Measurements from ENCODE around the gene SV2C. TPM values are rescaled to one million over a fixed set of nuclear protein-coding genes. Genes with fewer than 3 reads are reported as not detected.

Gene SV2C
- total RNA-seq, 1 donor from 2014 or later, result 0.15 TPM

DNA sequence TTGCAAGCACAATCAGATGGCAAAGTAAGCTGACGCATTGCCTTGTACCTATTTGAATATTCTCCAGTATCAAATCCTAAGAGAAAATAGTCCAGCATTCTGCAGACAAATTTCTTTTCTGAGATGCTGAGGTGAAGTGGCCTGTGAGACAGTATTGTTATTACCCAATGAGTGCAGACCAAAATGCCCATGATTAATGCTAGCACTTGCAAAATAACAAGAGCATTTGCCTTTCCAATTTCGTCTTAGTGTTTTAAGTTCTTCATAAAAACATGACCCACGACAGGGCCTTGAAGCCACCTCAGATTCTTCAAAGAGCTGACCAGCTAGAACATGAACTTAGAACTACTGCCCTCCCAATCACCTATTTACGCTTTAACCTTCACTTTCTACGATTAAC, 317.3 kb downstream of the SV2C start:
- Histone ChIP-seq H3K4me3 (no peak overlapping the region), H3K9me3 (ENCODE audit: low read depth) (no peaks in the 10 kb centered on the region), H2AFZ (replicated peaks) (no peak overlapping the region), H3K4me1 (peaks cover 10% of the 10 kb centered on the region), H3K36me3 (no peaks in the 10 kb centered on the region), H4K20me1 (ENCODE audit: low read depth) (peaks cover 8% of the 10 kb centered on the region), H3K27me3 (peaks cover 24% of the 10 kb centered on the region), H3K79me2 (ENCODE audit: low read depth) (no peaks in the 10 kb centered on the region), H3K4me2 (no peak overlapping the region), H3F3A (ENCODE audit: low read depth) (peaks cover 11% of the 10 kb centered on the region), H3K9ac (no peak overlapping the region), H3K27ac (no peak overlapping the region)
- no peak for DNase-seq (ENCODE audit: low spot score)
- no peaks in the 10 kb centered on the region for H3K36me3 Mint-ChIP-seq
- H3K27me3 Mint-ChIP-seq (ENCODE audit: insufficient read depth, low read depth), result peaks cover 8% of the 10 kb centered on the region
- TF ChIP-seq EZH2 (IDR thresholded peaks at IDR 0.05), result no peak
- TF ChIP-seq, protein P1, sequence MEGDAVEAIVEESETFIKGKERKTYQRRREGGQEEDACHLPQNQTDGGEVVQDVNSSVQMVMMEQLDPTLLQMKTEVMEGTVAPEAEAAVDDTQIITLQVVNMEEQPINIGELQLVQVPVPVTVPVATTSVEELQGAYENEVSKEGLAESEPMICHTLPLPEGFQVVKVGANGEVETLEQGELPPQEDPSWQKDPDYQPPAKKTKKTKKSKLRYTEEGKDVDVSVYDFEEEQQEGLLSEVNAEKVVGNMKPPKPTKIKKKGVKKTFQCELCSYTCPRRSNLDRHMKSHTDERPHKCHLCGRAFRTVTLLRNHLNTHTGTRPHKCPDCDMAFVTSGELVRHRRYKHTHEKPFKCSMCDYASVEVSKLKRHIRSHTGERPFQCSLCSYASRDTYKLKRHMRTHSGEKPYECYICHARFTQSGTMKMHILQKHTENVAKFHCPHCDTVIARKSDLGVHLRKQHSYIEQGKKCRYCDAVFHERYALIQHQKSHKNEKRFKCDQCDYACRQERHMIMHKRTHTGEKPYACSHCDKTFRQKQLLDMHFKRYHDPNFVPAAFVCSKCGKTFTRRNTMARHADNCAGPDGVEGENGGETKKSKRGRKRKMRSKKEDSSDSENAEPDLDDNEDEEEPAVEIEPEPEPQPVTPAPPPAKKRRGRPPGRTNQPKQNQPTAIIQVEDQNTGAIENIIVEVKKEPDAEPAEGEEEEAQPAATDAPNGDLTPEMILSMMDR (IDR thresholded peaks at IDR 0.05), result no peak
- TF ChIP-seq EZH2phosphoT487 (IDR thresholded peaks at IDR 0.05), result no peak
- H3K4me1 Mint-ChIP-seq, result peaks cover 22% of the 10 kb centered on the region
- no peaks in the 10 kb centered on the region for H3K9me3 Mint-ChIP-seq
- no peak overlapping the region for H3K27ac Mint-ChIP-seq
- no peak overlapping the region for H3K4me3 Mint-ChIP-seq

DNA sequence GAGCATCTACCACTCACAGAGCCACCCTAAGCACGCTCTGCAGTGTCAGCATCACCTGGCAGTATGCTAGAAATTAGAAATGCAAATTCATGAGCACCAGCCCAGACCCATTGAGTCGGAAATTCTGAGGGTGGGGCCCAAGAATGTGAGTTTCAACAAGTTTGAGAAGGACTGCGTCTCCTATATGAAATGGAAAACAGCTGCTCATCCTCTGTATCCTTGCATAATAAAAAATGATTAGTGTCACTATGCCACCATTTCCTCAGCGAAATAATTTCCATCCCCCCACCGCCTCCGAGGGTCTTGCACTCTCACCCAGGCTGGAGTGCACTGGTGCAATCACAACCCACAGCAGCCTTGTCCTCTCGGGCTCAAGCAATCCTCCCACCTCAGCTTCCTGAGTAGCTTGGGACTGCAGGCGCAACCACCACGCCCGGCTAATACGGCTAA, 318.6 kb downstream of the SV2C start:
- H3K36me3 ChIP-seq, result no peaks in the 10 kb centered on the region
- peaks cover 11% of the 10 kb centered on the region for H3F3A ChIP-seq (ENCODE audit: low read depth)
- H3K27ac Mint-ChIP-seq, result peak overlapping the region; percentile 48
- H3K9ac ChIP-seq, result no peak overlapping the region
- peaks cover 8% of the 10 kb centered on the region for H3K27me3 Mint-ChIP-seq (ENCODE audit: insufficient read depth, low read depth)
- peaks cover 3% of the 10 kb centered on the region for H3K79me2 ChIP-seq (ENCODE audit: low read depth)
- peaks cover 28% of the 10 kb centered on the region for H3K4me1 Mint-ChIP-seq
- no peak overlapping the region for H3K27ac ChIP-seq
- H4K20me1 ChIP-seq (ENCODE audit: low read depth), result peaks cover 8% of the 10 kb centered on the region
- H3K27me3 ChIP-seq, result peaks cover 24% of the 10 kb centered on the region
- H3K4me3 Mint-ChIP-seq, result peak overlapping the region; percentile 94
- H3K9me3 ChIP-seq (ENCODE audit: low read depth), result no peaks in the 10 kb centered on the region
- H3K9me3 Mint-ChIP-seq, result no peaks in the 10 kb centered on the region
- H3K4me1 ChIP-seq, result peaks cover 10% of the 10 kb centered on the region
- H3K36me3 Mint-ChIP-seq, result no peaks in the 10 kb centered on the region
- DNase-seq (ENCODE audit: low spot score), result no peak
- peak overlapping the region; percentile 88 for H2AFZ ChIP-seq (replicated peaks)
- no peak for TF ChIP-seq EZH2phosphoT487 (IDR thresholded peaks at IDR 0.05)
- TF ChIP-seq, protein P1 (IDR thresholded peaks at IDR 0.05), result no peak
- peak overlapping the region; percentile 90 for H3K4me2 ChIP-seq
- H3K4me3 ChIP-seq, result peak overlapping the region; percentile 74

- no peak overlapping the region for H3K9ac ChIP-seq
- no peak overlapping the region for H3K27ac ChIP-seq
- Mint-ChIP-seq H3K4me1 (peaks cover 28% of the 10 kb centered on the region), H3K4me3 (peak overlapping the region; percentile 94), H3K9me3 (no peaks in the 10 kb centered on the region), H3K27me3 (ENCODE audit: insufficient read depth, low read depth) (peaks cover 8% of the 10 kb centered on the region), H3K27ac (peak overlapping the region; percentile 92), H3K36me3 (no peaks in the 10 kb centered on the region)
- no peaks in the 10 kb centered on the region for H3K36me3 ChIP-seq
- peak; percentile 79 for DNase-seq (ENCODE audit: low spot score)
- peak overlapping the region; percentile 88 for H2AFZ ChIP-seq (replicated peaks)
- H3K27me3 ChIP-seq, result peaks cover 24% of the 10 kb centered on the region
- H4K20me1 ChIP-seq (ENCODE audit: low read depth), result peaks cover 8% of the 10 kb centered on the region
- H3F3A ChIP-seq (ENCODE audit: low read depth), result peaks cover 11% of the 10 kb centered on the region
- TF ChIP-seq EZH2 (IDR thresholded peaks at IDR 0.05) (no peak), EZH2phosphoT487 (IDR thresholded peaks at IDR 0.05) (peak; percentile 8)
- H3K4me2 ChIP-seq, result peak overlapping the region; percentile 90
- H3K9me3 ChIP-seq (ENCODE audit: low read depth), result no peaks in the 10 kb centered on the region
- H3K4me1 ChIP-seq, result peaks cover 10% of the 10 kb centered on the region
- H3K79me2 ChIP-seq (ENCODE audit: low read depth), result peaks cover 3% of the 10 kb centered on the region
- H3K4me3 ChIP-seq, result peak overlapping the region; percentile 74
Observed at GRCh38 chr5:76402251-76402885, 319.2 kb downstream of the SV2C start.
